ENCODE results near the gene VSIG8. TPM values are rescaled to one million over a fixed set of nuclear protein-coding genes. Genes with fewer than 3 reads are reported as not detected.

Gene VSIG8
- total and polyA plus RNA-seq, 2 donors (not counting 1 experiment from before 2014, with no cell fraction given): not detected

- H3K27ac Mint-ChIP-seq: no peak overlapping the region
- ChIA-PET CTCF (interaction anchor here (1.3 to 1.7 kb wide), 3 partner anchors 15 to 177 kb away, joined by 3 to 4 read pairs (median 3); no protein-coding TSS in a partner anchor), POLR2A (no interaction called here)
- WGBS (ENCODE audit: insufficient coverage): 85% methylated on average over 10 of the region's 11 CpGs
- Histone ChIP-seq H3K4me1 (ENCODE audit: control insufficient read depth in 2 of 2, insufficient read depth in 2 of 2, low read length in 2 of 2) (peaks cover 6 to 25% of the 10 kb centered on the region in 2 donors), H3K27ac (ENCODE audit: low read length in 2 of 2) (no peak overlapping the region), H3K36me3 (replicated peaks in 1 of 2; ENCODE audit: control extremely low read depth in 1 of 2, control insufficient read depth in 1 of 2, extremely low read depth in 1 of 2, insufficient read depth in 2 of 2, low read length in 1 of 2) (no peaks in the 10 kb centered on the region), H3K4me3 (ENCODE audit: control extremely low read depth in 1 of 5, extremely low read depth in 1 of 5, insufficient read depth in 1 of 5, low read depth in 2 of 5, low read length in 4 of 5) (no peak overlapping the region), H3K4me2 (replicated peaks; ENCODE audit: low read depth, low read length, poor library complexity, severe bottlenecking) (no peak overlapping the region), H3K79me2 (ENCODE audit: control insufficient read depth, insufficient read depth, low read length) (no peaks in the 10 kb centered on the region), H4K20me1 (ENCODE audit: control insufficient read depth, insufficient read depth, low read length, poor library complexity, severe bottlenecking) (no peaks in the 10 kb centered on the region), H2AFZ (ENCODE audit: insufficient read depth, low read depth, low read length, poor library complexity, severe bottlenecking) (no peak overlapping the region), H3K27me3 (replicated peaks in 1 of 4; ENCODE audit: control extremely low read depth in 1 of 4, control insufficient read depth in 3 of 4, insufficient read depth in 4 of 4, low read length in 3 of 4) (peaks cover 0 to 8% (median 3%) of the 10 kb centered on the region in 4 experiments), H3K9ac (ENCODE audit: low read length) (no peak overlapping the region), H3K9me3 (ENCODE audit: control extremely low read depth in 1 of 3, control insufficient read depth in 2 of 3, insufficient read depth in 1 of 3, low read length in 2 of 3) (peaks cover 0 to 6% (median 0%) of the 10 kb centered on the region in 3 donors)
- intact Hi-C loops (cut with micrococcal nuclease): no loop called here
- H3K9me3 Mint-ChIP-seq (ENCODE audit: insufficient read depth): no peaks in the 10 kb centered on the region
- no peak for DNase-seq
- H3K4me3 Mint-ChIP-seq: no peak overlapping the region
- H3K4me1 Mint-ChIP-seq: peaks cover 18% of the 10 kb centered on the region
- H3K27me3 Mint-ChIP-seq: peaks cover 16% of the 10 kb centered on the region
- TF ChIP-seq EZH2 (IDR thresholded peaks at IDR 0.05; ENCODE audit: borderline replicate concordance, insufficient read depth, low read depth, low read length, poor library complexity, severe bottlenecking): no peak
- no peak for TF ChIP-seq CTCF (IDR thresholded peaks at IDR 0.05)
- no peak for ATAC-seq (ENCODE audit: low read depth)
Measured at GRCh38 chr1:159828581-159829272, 33.7 kb downstream of the VSIG8 start.

GRCh38 chr1:159828176-159828575 lies 34.3 kb downstream of the VSIG8 start:
- TF ChIP-seq EZH2 (IDR thresholded peaks at IDR 0.05; ENCODE audit: borderline replicate concordance, insufficient read depth, low read depth, low read length, poor library complexity, severe bottlenecking) (no peak), CTCF (IDR thresholded peaks at IDR 0.05) (no peak)
- no peak overlapping the region for H3K4me2 ChIP-seq (replicated peaks; ENCODE audit: low read depth, low read length, poor library complexity, severe bottlenecking)
- H3K36me3 ChIP-seq (replicated peaks in 1 of 2; ENCODE audit: control extremely low read depth in 1 of 2, control insufficient read depth in 1 of 2, extremely low read depth in 1 of 2, insufficient read depth in 2 of 2, low read length in 1 of 2): no peaks in the 10 kb centered on the region
- ATAC-seq (ENCODE audit: low read depth) (no peak), DNase-seq (no peak)
- peaks cover 0 to 6% (median 0%) of the 10 kb centered on the region in 3 donors for H3K9me3 ChIP-seq (ENCODE audit: control extremely low read depth in 1 of 3, control insufficient read depth in 2 of 3, insufficient read depth in 1 of 3, low read length in 2 of 3)
- H3K27me3 ChIP-seq (replicated peaks in 1 of 4; ENCODE audit: control extremely low read depth in 1 of 4, control insufficient read depth in 3 of 4, insufficient read depth in 4 of 4, low read length in 3 of 4): peaks cover 0 to 8% (median 3%) of the 10 kb centered on the region in 4 experiments
- no peaks in the 10 kb centered on the region for H4K20me1 ChIP-seq (ENCODE audit: control insufficient read depth, insufficient read depth, low read length, poor library complexity, severe bottlenecking)
- H2AFZ ChIP-seq (ENCODE audit: insufficient read depth, low read depth, low read length, poor library complexity, severe bottlenecking): no peak overlapping the region
- intact Hi-C loops (cut with micrococcal nuclease): no loop called here
- 58% methylated on average over 2 of the region's 3 CpGs for WGBS (ENCODE audit: insufficient coverage)
- H3K27ac ChIP-seq (ENCODE audit: low read length in 2 of 2): no peak overlapping the region
- H3K9ac ChIP-seq (ENCODE audit: low read length): no peak overlapping the region
- peaks cover 6 to 25% of the 10 kb centered on the region in 2 donors for H3K4me1 ChIP-seq (ENCODE audit: control insufficient read depth in 2 of 2, insufficient read depth in 2 of 2, low read length in 2 of 2)
- ChIA-PET POLR2A (no interaction called here), CTCF (interaction anchor here (1.3 kb wide), 1 partner anchor 15 kb away, joined by 4 read pairs; no protein-coding TSS in a partner anchor)
- no peak overlapping the region for H3K4me3 ChIP-seq (ENCODE audit: control extremely low read depth in 1 of 5, extremely low read depth in 1 of 5, insufficient read depth in 1 of 5, low read depth in 2 of 5, low read length in 4 of 5)
- H3K79me2 ChIP-seq (ENCODE audit: control insufficient read depth, insufficient read depth, low read length): no peaks in the 10 kb centered on the region
- peaks cover 20% of the 10 kb centered on the region for H3K27me3 Mint-ChIP-seq
- H3K4me3 Mint-ChIP-seq: no peak overlapping the region
- H3K4me1 Mint-ChIP-seq: peaks cover 18% of the 10 kb centered on the region
- H3K9me3 Mint-ChIP-seq (ENCODE audit: insufficient read depth): no peaks in the 10 kb centered on the region
- H3K27ac Mint-ChIP-seq: no peak overlapping the region
